ENCODE measurements around the gene MYO18B.

MYO18B gene

DNA sequence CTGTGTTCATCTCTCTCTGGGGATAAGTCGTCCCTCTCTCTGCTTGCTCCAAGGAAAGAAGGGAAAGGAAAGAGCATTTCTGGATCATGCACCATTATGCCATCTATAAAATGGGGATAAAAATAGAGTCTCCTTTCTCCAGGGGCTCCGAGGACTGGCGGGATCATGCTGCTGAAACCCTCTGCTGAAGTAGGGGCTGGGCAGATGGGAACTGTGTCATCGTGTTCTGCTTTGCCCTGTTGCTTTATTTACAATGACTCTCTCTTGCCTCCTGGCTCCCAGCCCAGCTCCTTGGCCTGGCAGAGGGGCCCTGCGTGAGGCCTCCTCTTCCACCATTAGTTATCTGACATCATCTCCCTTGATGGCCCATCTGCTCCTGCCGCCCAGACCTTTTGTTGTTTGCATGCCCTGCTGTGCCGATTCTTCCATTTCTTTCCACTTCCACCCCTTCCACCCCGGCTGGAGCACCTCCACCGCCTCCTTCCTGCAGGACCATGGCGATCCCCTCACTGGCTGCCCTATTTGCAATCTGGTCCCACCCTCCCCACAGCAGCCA, 200.9 kb downstream of the MYO18B start:
- in situ Hi-C loops (cut with HindIII; ENCODE audit: low sequenced_read_pairs): no loop called here
- no peak overlapping the region for H3K4me3 ChIP-seq (ENCODE audit: low read depth, low read length)
- TF ChIP-seq, protein P1, sequence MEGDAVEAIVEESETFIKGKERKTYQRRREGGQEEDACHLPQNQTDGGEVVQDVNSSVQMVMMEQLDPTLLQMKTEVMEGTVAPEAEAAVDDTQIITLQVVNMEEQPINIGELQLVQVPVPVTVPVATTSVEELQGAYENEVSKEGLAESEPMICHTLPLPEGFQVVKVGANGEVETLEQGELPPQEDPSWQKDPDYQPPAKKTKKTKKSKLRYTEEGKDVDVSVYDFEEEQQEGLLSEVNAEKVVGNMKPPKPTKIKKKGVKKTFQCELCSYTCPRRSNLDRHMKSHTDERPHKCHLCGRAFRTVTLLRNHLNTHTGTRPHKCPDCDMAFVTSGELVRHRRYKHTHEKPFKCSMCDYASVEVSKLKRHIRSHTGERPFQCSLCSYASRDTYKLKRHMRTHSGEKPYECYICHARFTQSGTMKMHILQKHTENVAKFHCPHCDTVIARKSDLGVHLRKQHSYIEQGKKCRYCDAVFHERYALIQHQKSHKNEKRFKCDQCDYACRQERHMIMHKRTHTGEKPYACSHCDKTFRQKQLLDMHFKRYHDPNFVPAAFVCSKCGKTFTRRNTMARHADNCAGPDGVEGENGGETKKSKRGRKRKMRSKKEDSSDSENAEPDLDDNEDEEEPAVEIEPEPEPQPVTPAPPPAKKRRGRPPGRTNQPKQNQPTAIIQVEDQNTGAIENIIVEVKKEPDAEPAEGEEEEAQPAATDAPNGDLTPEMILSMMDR (IDR thresholded peaks at IDR 0.05; ENCODE audit: low read depth, low read length): no peak
- DNase-seq (ENCODE audit: low read depth, low spot score): no peak

DNA sequence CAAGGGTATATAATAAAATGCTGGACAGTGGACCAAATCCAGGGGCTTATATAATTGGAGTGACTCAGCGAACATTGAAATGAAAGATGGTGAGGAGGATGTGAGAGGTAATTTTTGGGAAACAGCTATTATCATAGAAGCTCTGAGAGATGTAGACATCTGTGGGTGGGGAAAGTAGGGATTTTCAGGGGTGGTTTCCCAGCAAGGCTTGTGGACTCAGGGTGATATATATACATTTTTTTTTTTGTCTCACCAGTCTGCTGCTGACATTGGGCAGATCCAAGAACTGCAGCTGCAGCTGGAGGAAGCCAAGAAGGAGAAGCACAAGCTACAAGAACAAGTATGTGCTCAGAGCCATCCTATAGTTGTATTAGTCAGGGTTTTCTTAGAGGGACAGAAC, 208.1 kb downstream of the MYO18B start:
- TF ChIP-seq, protein P1 (IDR thresholded peaks at IDR 0.05; ENCODE audit: low read depth, low read length): no peak
- no peak overlapping the region for H3K4me3 ChIP-seq (ENCODE audit: low read depth, low read length)
- in situ Hi-C loops (cut with HindIII; ENCODE audit: low sequenced_read_pairs): no loop called here
- no peak for DNase-seq (ENCODE audit: low read depth, low spot score)

DNA sequence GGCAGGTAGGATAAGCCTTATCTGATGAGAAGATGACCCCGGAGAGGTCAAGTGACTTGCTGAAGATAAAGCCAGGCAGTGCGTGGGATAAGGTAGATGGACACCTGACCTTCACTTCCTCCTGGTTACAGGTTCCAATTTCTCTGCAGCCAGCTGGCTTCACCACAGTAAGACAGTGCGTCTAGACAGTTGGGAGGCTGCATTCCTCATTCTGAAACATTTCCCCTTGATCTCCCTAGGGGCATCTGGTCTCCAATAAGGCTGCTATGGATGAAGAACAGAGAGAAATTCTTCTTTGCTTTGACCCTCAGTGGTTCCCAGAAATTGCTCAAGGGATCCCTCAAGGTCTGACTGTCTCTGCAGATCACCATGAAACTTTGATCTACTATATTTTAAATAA, 211.3 kb downstream of the MYO18B start:
- H3K4me3 ChIP-seq (ENCODE audit: low read depth, low read length): no peak overlapping the region
- TF ChIP-seq, protein P1 (IDR thresholded peaks at IDR 0.05; ENCODE audit: low read depth, low read length): no peak
- in situ Hi-C loops (cut with HindIII; ENCODE audit: low sequenced_read_pairs): no loop called here
- DNase-seq (ENCODE audit: low read depth, low spot score): no peak

DNA sequence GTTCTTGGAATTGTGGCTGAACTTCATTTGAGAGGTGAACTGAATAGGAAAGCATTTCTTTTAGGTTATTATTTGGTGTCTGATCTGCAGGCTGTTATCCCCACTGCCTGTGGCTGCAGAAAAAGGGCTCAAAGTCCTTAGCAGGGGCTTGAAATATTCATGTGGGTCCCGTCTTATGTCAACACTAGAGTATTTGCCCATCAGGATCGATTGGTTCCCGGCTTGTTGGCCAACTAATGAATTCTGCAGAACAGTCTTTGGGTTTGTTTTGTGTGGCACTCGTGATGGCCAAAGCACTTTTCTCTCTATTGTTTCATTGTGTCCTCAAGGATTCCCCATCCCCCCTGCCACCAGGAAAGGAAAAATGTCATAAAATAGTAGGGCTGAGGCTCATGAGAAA, 211.9 kb downstream of the MYO18B start:
- DNase-seq (ENCODE audit: low read depth, low spot score): no peak
- in situ Hi-C loops (cut with HindIII; ENCODE audit: low sequenced_read_pairs): no loop called here
- no peak overlapping the region for H3K4me3 ChIP-seq (ENCODE audit: low read depth, low read length)
- TF ChIP-seq, protein P1 (IDR thresholded peaks at IDR 0.05; ENCODE audit: low read depth, low read length): no peak

DNA sequence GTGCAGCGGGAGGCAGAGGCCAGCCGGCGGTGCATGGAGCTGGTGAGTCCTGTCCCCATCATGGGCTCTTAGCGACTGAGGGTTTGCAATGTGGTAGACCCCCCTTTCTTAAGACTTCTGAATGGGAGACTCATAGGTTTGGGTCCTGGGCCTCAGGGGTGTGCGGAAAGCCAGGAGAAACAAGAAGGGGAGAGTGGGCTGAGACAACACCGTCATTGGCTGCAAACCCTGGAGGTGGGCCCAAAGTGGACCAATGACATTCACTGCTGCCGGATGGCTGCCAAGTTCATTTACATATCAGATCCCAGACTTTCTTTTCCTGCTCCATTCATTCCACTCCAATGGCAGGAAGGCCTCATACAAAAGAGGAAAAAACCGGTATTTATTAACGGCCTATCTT, 213.3 kb downstream of the MYO18B start:
- no peak overlapping the region for H3K4me3 ChIP-seq (ENCODE audit: low read depth, low read length)
- TF ChIP-seq, protein P1 (IDR thresholded peaks at IDR 0.05; ENCODE audit: low read depth, low read length): no peak
- in situ Hi-C loops (cut with HindIII; ENCODE audit: low sequenced_read_pairs): no loop called here

DNA sequence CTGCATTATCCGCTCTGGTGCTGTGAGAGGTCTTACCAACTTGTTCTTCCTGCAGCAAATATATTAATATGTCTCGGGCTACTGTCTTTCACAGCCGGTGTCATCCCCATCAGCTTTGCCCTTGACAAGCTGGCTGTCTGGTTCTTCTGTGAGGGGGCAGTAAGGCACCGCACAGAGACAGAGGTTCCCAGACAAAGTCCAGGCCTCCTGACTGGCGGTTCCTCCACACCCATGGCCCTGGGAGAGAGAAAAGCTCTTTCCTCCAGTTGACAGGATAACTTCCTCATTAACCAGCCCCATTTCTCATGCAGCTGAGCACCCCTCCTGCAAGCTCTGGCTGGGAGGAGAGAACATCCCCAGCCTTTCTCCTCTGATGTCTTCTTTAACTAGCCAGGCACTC, 214.8 kb downstream of the MYO18B start:
- TF ChIP-seq, protein P1 (IDR thresholded peaks at IDR 0.05; ENCODE audit: low read depth, low read length): no peak
- in situ Hi-C loops (cut with HindIII; ENCODE audit: low sequenced_read_pairs): no loop called here
- no peak overlapping the region for H3K4me3 ChIP-seq (ENCODE audit: low read depth, low read length)
- DNase-seq (ENCODE audit: low read depth, low spot score): no peak

More for the DNA sequence above, 213.3 kb downstream of the MYO18B start:
- no peak for DNase-seq (ENCODE audit: low read depth, low spot score)

All from astrocyte of the spinal cord (primary cell).